GM18870 (cell line): ENCODE data around the gene TENM4.
"Not testable (repeated sequence)": the region's sequence is repeated elsewhere in the genome, so short reads cannot be mapped to it uniquely, and the experiment has no call there.

ENCODE experiments used
- ATAC-seq: cut with Tn5 transposase; IDR thresholded peaks from one replicate; pipeline ENCODE4 v1.9.1; 2021; ENCODE audit warnings: moderate library complexity; ENCODE audit not compliant: unreplicated experiment

Gene TENM4

GRCh38 chr11:78993802-78994430 lies 446.9 kb downstream of the TENM4 start:
- ATAC-seq: no peak

- no peak for ATAC-seq
These were observed 449.1 kb downstream of the TENM4 start for GRCh38 chr11:78991681-78992080.

- ATAC-seq: no peak
These were observed 450.6 kb downstream of the TENM4 start for GRCh38 chr11:78990261-78990660.

- ATAC-seq: no peak
These were observed 453.1 kb downstream of the TENM4 start for GRCh38 chr11:78987748-78988147.

GRCh38 chr11:78986305-78986704 lies 454.5 kb downstream of the TENM4 start:
- ATAC-seq: no peak

GRCh38 chr11:78985663-78986062 lies 455.2 kb downstream of the TENM4 start:
- ATAC-seq: no peak

GRCh38 chr11:78982473-78982872 lies 458.4 kb downstream of the TENM4 start:
- no peak for ATAC-seq

- ATAC-seq: no peak
These were observed 459.7 kb downstream of the TENM4 start for GRCh38 chr11:78981153-78981552.

GRCh38 chr11:78978831-78979230 lies 462.0 kb downstream of the TENM4 start:
- ATAC-seq: no peak

- ATAC-seq: not testable (repeated sequence)
These were observed 463.0 kb downstream of the TENM4 start for GRCh38 chr11:78977848-78978247.

- no peak for ATAC-seq
These were observed 463.8 kb downstream of the TENM4 start for GRCh38 chr11:78977009-78977408.

- ATAC-seq: no peak
These were observed 465.7 kb downstream of the TENM4 start for GRCh38 chr11:78975081-78975480.

- ATAC-seq: no peak
These were observed 467.0 kb downstream of the TENM4 start for GRCh38 chr11:78973876-78974275.

GRCh38 chr11:78972590-78972989 lies 468.2 kb downstream of the TENM4 start:
- ATAC-seq: no peak

- ATAC-seq: no peak
These were observed 468.7 kb downstream of the TENM4 start for GRCh38 chr11:78972177-78972576.

- ATAC-seq: no peak
These were observed 473.0 kb downstream of the TENM4 start for GRCh38 chr11:78967811-78968210.

- no peak for ATAC-seq
These were observed 475.4 kb downstream of the TENM4 start for GRCh38 chr11:78965432-78965831.

GRCh38 chr11:78961937-78962701 lies 478.7 kb downstream of the TENM4 start:
- ATAC-seq: no peak

- no peak for ATAC-seq
These were observed 479.6 kb downstream of the TENM4 start for GRCh38 chr11:78961247-78961646.

- ATAC-seq: no peak
These were observed 482.4 kb downstream of the TENM4 start for GRCh38 chr11:78958444-78958843.

- ATAC-seq: no peak
These were observed 483.2 kb downstream of the TENM4 start for GRCh38 chr11:78957476-78958245.

GRCh38 chr11:78954696-78955095 lies 486.1 kb downstream of the TENM4 start:
- ATAC-seq: no peak
